ENCODE measurements around the gene TMTC1.

DNA sequence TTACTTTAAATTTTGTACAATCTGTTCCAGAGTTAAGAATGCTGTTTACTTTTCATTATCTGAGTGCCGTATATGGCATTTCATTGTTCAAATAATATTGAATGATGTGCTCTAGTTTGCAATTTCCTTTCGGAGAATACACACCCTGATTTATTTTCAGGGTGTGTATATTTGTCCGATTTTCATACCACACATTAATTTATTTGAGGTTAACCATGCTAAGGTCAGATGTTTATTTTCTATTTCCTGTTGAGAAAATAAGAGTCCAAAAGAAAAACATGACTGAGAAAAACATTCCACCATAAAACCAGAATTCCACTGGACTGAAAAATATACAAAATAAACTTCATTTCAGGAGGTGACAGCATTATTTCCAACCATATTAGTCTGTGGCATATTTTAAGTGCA lies 222.1 kb downstream of the TMTC1 start:
- TF ChIP-seq, protein P1, sequence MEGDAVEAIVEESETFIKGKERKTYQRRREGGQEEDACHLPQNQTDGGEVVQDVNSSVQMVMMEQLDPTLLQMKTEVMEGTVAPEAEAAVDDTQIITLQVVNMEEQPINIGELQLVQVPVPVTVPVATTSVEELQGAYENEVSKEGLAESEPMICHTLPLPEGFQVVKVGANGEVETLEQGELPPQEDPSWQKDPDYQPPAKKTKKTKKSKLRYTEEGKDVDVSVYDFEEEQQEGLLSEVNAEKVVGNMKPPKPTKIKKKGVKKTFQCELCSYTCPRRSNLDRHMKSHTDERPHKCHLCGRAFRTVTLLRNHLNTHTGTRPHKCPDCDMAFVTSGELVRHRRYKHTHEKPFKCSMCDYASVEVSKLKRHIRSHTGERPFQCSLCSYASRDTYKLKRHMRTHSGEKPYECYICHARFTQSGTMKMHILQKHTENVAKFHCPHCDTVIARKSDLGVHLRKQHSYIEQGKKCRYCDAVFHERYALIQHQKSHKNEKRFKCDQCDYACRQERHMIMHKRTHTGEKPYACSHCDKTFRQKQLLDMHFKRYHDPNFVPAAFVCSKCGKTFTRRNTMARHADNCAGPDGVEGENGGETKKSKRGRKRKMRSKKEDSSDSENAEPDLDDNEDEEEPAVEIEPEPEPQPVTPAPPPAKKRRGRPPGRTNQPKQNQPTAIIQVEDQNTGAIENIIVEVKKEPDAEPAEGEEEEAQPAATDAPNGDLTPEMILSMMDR (IDR thresholded peaks at IDR 0.05), result no peak
- no peak for TF ChIP-seq POLR2A (IDR thresholded peaks at IDR 0.05)

Data from body of pancreas (tissue), 4 donors.